Type B pancreatic cell (in vitro differentiated cells): Measurements from ENCODE around the gene COA8. TPM values are rescaled to one million over a fixed set of nuclear protein-coding genes. Genes with fewer than 3 reads are reported as not detected.
A peak's percentile ranks its signal among the peaks of the same experiment; 100 is the strongest.

Source experiments
- DNase-seq: peaks from one replicate; pipeline ENCODE4 v3.0.0; 2021; ENCODE audit warnings: mixed read lengths; ENCODE audit not compliant: unreplicated experiment; ENCODE audit errors: extremely low spot score
- H3K27ac Mint-ChIP-seq: 2 replicates; pipeline ENCODE4 v1.8.0; 2021; ENCODE audit warnings: mild to moderate bottlenecking, mixed read lengths
- H3K27me3 Mint-ChIP-seq: 2 replicates; pipeline ENCODE4 v1.8.0; 2021; ENCODE audit warnings: mixed read lengths
- H3K36me3 Mint-ChIP-seq: 2 replicates; pipeline ENCODE4 v1.8.0; 2021; ENCODE audit warnings: mixed read lengths
- H3K4me1 Mint-ChIP-seq: one replicate; pipeline ENCODE4 v1.8.0; 2021; ENCODE audit warnings: mixed read lengths; ENCODE audit not compliant: unreplicated experiment
- H3K4me3 Mint-ChIP-seq: 2 replicates; pipeline ENCODE4 v1.8.0; 2021; ENCODE audit warnings: mild to moderate bottlenecking, mixed read lengths
- H3K9me3 Mint-ChIP-seq: 2 replicates; pipeline ENCODE4 v1.8.0; 2021; ENCODE audit warnings: mixed read lengths
- long read RNA-seq: library from polyadenylated mRNA; unstranded; transcript quantifications from one replicate; pipeline ENCODE4 v2.0.0, GENCODE V29; 2020
- total RNA-seq: library from RNA; stranded (reverse); gene quantifications from 2 replicates; pipeline ENCODE4 v1.2.1, GENCODE V29; 2021; ENCODE audit warnings: low replicate concordance
- TF ChIP-seq, protein P1 (sequence below): fragments of 200-600 bp; sonication (generic); conservative IDR thresholded peaks from 2 replicates; pipeline ENCODE4 v1.5.0; 2021; ENCODE audit warnings: antibody characterized with exemption, mild to moderate bottlenecking

The COA8 gene, protein sequence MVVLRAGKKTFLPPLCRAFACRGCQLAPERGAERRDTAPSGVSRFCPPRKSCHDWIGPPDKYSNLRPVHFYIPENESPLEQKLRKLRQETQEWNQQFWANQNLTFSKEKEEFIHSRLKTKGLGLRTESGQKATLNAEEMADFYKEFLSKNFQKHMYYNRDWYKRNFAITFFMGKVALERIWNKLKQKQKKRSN
- 39.8 and 42.5 TPM in 2 replicates for total RNA-seq
- long read RNA-seq, transcript APOPT1-201 (5 exons, 2,523 nt), result major isoform, 18 of 25 reads
- long read RNA-seq, partial matches to known transcripts, result 0 of 25 reads
- long read RNA-seq, other reads (novel, unspliced or antisense), result 2 of 25 reads

DNA sequence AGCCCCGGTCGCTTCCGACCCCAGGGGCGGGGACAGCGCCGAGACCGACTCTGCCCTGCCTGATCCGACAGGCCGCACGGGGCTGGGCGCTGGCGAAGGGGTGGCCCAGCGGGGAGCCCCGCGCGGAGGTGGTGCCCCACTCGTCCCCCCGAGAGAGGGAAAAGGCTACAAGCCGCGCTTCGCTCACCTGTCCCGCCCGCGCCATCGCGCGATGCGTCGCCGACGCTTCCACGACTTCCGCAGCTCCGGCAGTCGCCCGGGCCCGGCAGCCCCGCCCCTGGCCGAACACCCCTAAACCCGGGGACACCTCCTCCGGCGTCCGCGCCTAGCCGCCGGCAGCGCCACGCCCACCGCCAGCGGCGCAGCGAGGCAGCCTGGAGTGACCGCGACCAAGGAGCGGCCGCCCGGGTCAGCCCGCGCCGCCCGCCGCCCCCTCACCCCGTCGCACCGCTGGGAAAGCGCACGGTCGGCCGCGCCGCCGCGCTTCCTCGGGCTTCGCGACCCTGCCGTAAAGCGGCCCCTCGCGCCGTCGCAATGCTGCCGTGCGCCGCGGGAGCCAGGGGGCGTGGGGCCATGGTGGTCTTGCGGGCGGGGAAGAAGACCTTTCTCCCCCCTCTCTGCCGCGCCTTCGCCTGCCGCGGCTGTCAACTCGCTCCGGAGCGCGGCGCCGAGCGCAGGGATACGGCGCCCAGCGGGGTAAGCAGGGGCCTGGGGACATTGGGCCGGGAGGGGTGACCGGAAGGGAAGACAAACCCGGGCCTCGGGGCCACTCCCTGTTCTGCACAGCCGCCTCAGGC, at the start of gene COA8, which contains the start of gene BAG5:
COA8 (plus strand) TSS at position 532 of the 797 bp plus-strand sequence; CDS start at position 574, 42 bp downstream.
BAG5 (minus strand) TSS at position 229 of the 797 bp plus-strand sequence. CDS start 1,493 bp downstream, outside the sequence.
- Mint-ChIP-seq H3K36me3 (peaks cover 4% of the 10 kb centered on the region), H3K27ac (peak within 1 kb of the TSS; percentile 97), H3K4me1 (peaks cover 29% of the 10 kb centered on the region), H3K27me3 (no peaks in the 10 kb centered on the region), H3K9me3 (no peaks in the 10 kb centered on the region), H3K4me3 (peak within 1 kb of the TSS; percentile 98)
- TF ChIP-seq, protein P1, sequence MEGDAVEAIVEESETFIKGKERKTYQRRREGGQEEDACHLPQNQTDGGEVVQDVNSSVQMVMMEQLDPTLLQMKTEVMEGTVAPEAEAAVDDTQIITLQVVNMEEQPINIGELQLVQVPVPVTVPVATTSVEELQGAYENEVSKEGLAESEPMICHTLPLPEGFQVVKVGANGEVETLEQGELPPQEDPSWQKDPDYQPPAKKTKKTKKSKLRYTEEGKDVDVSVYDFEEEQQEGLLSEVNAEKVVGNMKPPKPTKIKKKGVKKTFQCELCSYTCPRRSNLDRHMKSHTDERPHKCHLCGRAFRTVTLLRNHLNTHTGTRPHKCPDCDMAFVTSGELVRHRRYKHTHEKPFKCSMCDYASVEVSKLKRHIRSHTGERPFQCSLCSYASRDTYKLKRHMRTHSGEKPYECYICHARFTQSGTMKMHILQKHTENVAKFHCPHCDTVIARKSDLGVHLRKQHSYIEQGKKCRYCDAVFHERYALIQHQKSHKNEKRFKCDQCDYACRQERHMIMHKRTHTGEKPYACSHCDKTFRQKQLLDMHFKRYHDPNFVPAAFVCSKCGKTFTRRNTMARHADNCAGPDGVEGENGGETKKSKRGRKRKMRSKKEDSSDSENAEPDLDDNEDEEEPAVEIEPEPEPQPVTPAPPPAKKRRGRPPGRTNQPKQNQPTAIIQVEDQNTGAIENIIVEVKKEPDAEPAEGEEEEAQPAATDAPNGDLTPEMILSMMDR, result no peak
- DNase-seq, result peak; percentile 92

DNA sequence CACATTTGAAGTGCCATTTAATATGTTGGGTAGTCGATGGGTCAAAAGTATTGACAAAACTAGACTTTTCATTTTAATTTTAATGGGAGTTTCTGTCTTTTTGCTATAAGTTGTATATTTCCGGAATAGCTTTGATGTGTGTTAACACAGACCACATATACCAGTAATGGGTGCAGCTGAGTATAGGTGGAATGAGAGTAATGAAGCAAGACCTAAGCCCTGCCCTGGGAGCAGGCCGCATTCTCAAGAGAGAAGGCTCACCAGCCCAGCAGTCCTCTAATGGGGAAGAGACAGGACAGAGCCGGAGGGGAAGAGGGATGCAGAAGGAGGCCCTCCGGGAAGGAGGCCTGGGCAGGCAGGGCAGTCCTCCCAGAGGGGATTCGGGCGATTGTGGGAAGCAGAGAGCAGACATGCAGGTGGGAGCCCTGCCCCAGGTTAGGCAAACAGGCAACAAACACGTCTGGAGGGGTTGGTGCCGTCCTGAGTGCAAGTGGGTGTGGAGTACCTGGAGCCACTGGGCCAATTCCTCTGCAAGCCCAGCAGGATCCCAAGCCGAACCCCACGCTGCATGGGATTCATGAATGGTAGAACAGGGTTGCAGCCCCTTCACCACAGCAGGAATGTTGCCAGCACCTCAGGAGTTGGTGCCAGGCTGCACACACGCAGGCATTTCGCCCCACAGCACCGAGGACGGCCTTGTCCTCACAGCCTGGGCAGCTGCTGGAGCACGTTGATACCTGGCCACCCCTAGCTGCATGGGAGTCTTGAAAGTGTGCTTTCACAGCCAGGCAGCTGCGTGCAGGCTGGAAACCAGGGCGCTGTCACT, 48.0 kb upstream of the COA8 start:
- TF ChIP-seq, protein P1, result no peak
- Mint-ChIP-seq H3K36me3 (peaks cover 13% of the 10 kb centered on the region), H3K27me3 (peaks cover 4% of the 10 kb centered on the region), H3K9me3 (no peaks in the 10 kb centered on the region), H3K4me1 (peaks cover 13% of the 10 kb centered on the region), H3K4me3 (no peak overlapping the region), H3K27ac (peak overlapping the region; percentile 43)
- DNase-seq, result no peak

DNA sequence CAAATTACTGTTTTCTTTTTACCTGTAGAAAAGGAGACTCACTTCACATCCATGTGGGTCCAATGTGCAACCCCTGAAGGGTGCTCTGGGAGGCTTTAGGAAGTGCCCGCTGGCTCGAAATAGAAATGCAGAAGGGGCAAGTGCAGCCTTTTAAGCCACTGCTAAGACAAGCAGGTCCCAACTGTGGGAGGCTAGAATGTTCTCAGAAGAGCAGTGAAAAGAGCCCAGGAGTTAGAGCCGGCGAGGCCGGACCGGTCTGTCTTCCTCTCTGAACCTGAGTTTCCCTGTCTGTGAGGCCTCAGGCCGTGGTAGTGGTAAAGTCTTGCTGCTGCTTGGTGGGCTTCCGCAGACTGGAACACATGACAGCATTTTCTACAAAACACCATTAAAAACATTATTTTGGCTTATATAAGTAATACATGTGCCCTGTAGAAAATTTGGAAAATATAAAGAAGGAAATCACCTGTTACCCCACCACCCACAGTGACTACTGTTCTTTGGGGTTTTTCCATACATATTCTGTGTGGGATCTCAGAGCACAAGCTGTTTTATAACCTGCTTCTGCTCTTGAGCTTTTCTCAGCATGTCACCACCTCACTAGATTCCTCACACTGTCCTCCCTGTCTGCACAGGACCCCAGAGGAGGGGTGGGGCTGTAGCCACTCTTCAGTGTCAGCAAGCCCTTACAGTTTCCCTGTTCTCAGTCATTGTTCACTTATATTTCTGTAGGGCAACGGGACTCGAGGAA, 46.2 kb upstream of the COA8 start:
- TF ChIP-seq, protein P1, result no peak
- H3K4me3 Mint-ChIP-seq, result peak overlapping the region; percentile 36
- H3K36me3 Mint-ChIP-seq, result peaks cover 3% of the 10 kb centered on the region
- H3K27me3 Mint-ChIP-seq, result peaks cover 4% of the 10 kb centered on the region
- H3K4me1 Mint-ChIP-seq, result peaks cover 13% of the 10 kb centered on the region
- DNase-seq, result no peak
- H3K27ac Mint-ChIP-seq, result peak overlapping the region; percentile 81
- no peaks in the 10 kb centered on the region for H3K9me3 Mint-ChIP-seq

DNA sequence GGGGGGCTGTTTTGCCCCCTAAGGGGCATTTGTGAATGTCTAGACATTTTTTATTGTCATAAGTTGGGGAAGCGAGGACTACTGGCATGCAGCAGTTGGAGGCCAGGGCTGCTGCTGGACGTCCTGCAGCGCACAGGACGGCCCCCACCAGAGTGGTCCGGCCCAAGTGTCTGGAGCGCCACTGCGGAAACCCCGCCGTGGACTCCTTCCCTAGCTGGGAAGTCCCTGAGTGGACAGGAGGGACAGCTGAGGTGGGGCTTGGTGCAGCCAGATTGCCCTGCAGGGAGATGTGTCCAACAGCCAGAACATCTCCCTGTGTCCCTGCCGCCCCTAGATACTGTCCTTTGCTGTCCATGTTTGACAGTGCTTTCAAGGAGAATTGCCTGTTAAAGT, 45.6 kb upstream of the COA8 start:
- peak overlapping the region; percentile 36 for H3K4me3 Mint-ChIP-seq

More for the DNA sequence above, 45.6 kb upstream of the COA8 start:
- no peak for DNase-seq
- Mint-ChIP-seq H3K36me3 (peaks cover 3% of the 10 kb centered on the region), H3K27ac (peak overlapping the region; percentile 81), H3K9me3 (no peaks in the 10 kb centered on the region), H3K4me1 (peaks cover 13% of the 10 kb centered on the region), H3K27me3 (peaks cover 4% of the 10 kb centered on the region)
- TF ChIP-seq, protein P1, result no peak
